HG02759 (cell line): ENCODE measurements around the gene ZNF26.

Source experiments
- ATAC-seq: cut with Tn5 transposase; IDR thresholded peaks from one replicate; pipeline ENCODE4 v1.9.1; 2021; ENCODE audit warnings: mild to moderate bottlenecking, moderate library complexity; ENCODE audit not compliant: unreplicated experiment

Gene ZNF26

GRCh38 chr12:133058203-133059113, 72.3 kb downstream of the ZNF26 start:
- no peak for ATAC-seq

GRCh38 chr12:133061954-133062353, 75.8 kb downstream of the ZNF26 start:
- ATAC-seq: no peak

- no peak for ATAC-seq
Observed at GRCh38 chr12:133063556-133063955, 77.4 kb downstream of the ZNF26 start.

- no peak for ATAC-seq
Observed at GRCh38 chr12:133073836-133074235, 87.7 kb downstream of the ZNF26 start.
